Stimulated activated CD8-positive, alpha-beta memory T cell treated with anti-CD3 and anti-CD28 coated beads, Interleukin-2, amount 100 ng/mL, for 1 hour (primary cell): ENCODE data around the gene CSRP3.

Experiments used
- DNase-seq, 2 donors: peaks; one replicate each; pipeline ENCODE4 v3.0.0-alpha.2; 2020; ENCODE audit warnings: low read depth in 2 of 2

Gene CSRP3

DNA sequence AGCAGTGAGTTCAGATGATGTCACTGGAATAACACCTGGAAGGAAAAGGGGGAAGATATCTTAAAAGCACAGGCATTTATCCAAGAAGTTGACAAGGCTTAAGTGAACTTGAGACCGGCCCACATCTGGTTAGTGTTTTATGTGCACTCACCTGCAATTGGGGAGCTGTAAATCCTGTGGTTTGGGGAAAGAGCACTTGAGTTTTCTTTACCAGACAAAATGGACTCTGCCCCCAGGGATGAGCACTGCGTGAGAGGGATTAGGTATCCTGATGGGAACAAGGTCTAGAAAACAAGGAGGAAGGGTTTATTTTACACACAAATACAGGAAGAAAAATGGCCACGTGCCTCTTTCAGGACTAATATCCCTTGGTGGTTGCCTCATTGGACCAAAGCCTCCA is 23.8 kb upstream of the CSRP3 start:
- DNase-seq, result no peak

DNA sequence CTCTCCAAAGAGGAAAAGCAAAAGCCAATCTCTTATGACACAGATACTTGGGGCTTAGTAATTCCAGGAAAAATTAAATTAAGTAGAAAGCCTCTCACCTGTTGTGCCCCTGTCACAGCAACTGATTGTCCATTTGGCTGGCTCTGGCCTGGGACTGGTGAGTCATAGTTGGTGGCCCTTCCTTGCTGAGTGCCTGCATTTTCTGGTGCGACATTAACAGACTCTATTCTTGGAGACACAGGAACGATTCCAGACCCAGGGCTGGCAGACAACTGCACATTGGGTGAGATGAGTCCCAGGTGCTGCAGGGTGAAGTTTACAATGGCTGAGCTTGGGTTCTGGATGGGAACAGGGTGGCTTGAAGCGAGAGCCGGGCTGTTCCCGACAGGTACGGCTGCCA is 23.3 kb upstream of the CSRP3 start:
- DNase-seq, result no peak

DNA sequence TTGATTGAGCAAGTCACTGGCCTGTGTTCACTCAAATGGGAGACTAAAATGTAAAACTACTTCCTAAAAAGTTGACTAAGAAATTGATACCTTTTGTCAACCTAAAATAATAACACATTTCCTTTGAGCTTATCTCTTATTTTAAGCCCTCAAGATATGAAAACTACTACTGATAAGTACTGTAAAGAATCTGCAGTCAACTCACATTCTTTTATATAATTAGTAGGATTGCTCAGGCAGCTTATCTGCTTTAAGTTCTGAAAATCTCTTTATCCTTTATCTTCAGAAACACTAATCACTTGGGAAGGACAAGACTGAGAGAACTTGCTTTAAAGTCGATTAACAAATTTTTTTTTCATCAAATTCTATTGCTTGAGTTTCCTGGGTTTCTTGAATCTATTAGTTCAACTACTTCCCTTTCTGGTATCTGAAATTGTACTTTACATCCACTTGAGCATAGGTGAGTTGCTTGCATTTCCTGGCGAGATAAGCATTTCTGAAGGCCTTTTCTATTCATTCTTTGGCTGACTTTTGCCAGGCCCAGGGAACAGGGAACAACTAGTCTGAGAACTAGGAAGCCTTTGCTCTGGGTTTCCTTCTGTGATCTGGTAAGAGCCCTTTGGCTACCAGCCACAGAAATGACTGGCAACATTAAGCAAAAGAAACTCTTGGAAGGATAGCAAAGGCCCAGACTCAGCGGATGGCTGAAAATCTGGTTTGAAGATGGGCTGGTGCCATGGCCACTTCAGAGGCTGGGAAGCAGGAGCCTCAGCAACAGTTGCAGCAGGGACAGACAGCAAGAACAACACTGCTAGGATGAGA is 19.3 kb upstream of the CSRP3 start:
- DNase-seq, result no peak

DNA sequence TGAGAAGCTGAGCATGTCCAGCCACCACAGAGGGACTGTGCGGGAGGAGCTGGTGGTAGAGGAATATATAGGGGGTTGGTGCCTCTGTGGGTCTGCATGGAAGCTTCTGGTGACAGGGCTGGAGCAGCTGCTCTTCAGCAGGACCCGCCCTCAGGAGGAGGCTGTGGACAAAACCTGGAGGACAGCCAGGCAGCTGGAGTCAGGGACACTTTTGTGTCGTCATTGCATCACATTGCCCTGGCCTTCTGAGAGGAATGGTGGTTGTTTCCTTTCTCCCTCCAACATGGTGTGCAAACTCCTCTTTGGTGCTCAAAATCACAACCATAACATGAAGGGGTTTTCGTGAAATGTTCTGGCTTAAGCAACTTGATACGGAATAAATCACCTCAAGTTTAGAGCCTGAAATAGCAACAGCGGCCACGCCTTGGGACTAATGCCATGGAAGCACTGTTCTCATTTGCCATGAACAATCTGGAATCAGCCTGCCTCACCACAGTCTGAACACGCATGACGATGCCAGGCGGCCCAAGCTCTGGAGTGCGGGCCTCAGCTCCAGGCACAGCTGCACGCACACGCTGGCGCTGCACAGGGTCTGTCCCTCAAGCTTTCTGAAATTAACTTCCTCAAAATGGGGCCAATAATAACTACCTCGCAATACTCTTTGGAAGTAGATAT is 17.1 kb upstream of the CSRP3 start:
- DNase-seq, result no peak

DNA sequence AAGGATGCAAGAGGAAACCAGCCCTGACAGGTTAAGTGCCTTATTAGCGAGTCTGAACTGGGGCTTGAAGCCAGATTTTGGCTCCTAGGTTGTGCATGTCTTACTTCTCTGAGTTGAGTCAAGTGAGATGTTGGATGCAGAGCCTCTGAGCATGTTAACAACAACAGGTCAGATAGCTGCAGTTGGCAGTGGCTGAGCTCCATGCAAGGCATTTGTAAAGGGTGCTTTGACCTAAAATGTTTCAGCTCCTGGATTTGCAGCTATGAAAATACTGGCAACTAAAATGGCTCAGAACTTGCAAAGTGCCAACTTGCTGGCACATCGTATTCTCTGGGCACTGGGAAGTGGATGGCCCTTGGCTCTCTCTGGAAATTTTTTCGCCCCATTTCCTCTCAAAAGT is 16.4 kb upstream of the CSRP3 start:
- DNase-seq, result no peak

DNA sequence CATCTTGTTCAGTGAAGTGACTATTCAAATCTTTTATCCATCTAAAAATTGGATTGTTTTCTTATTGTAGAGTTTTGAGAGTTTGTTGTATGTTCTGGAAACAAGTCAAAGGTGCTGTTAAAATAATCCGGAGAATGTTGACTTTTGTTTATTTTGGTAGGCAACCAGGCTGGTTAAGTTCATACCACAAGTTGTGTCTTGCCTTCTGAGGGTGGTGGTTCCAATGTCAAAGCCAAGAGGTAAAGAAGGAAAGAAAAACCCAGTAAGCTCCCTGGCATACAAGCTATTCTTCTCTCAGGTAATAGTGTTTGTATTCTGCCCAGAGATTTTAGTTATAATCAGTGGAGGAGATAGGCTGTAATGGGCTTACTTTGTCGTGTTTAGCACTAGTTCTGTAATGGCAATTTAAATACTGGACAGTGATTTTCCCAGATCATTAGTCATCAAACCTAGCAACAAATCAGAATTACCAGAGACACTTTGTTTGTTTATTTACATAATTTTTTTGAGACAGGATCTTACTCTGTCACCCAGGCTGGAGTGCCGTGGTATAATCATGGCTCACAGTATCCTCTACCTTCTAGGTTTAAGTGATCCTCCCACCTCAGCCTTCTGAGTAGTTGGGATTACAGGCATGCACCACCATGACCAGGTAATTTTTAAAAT is 15.1 kb upstream of the CSRP3 start:
- DNase-seq, result no peak

DNA sequence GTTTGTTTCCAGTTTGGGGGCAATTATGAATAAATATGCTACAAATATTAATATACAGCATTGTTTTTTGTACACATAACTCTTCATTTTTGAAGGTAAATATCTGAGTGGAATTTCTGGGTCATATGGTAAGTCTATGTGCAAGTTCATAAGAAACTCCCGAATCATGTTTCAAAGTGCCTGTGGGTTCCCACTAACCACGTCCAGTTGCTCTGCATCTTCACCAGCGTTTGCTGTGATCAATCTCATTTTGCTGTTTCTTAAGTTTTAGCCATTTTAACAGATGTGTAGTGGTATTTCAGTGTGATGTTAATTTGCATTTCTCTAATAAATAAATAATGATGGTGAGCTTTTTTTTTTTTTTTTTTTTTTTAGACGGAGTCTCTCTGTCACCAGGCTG is 14.2 kb upstream of the CSRP3 start:
- DNase-seq, result no peak

DNA sequence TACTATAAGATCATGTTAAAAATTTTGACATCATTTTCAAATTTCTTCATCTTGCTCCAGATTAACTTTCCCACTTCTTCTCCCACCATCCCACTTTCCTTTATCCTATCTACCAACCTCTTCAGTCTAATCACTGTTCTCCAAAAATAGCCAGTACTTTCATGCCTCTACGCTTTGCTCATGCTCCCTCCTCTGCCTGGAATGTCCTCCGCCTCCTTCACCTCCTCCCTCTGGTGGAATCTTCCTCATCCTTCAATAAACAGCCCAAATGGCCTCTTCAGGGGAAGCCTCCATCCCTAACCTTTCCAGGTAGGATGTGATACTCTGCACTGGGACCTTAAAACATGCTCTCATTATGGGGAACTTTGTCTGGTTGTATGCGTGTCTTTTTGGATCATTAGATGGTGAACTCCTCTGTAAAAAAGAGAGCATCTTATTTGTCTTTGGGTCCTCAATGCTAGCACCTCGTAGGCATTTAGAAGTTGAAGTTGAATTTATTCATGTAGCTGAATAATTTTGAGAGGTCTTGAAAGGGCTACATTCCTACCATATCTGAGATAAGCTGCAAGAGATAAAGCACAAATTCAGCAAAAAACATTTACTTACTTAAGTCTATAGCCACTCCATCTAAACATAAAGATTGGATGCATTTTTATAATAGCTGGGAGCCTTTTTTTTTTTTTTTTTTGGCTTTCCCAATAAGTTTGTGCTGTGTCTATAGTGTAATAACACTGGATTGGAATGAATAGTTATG is 8.0 kb upstream of the CSRP3 start:
- DNase-seq, result no peak

DNA sequence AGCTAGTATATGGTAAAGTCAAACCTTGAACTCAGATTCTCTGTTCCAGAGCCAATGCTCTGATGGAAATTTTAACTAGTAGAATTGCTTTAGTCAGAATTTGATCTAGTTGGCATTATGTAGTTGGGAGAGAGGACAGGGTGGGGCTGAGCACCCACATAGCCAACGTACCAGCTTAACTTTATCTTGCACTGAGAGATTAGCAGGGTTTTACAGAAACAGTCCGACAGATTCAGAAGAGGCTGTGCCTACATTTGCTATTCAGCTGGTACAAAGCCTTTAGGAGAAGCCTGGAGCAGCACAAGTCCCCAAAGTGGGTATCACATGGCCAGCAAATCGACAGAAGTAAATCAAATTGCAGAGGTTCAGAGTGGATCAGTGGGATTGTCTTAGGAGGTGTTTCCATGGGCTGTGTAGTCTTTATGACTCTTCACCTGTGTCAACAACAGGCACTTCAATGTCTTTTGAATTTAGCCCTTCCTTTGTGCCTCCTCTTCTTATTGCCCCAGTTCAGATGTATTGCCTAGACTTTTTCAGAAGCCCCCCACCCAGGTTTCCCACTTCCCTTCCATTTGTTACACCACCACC is 7.3 kb upstream of the CSRP3 start:
- DNase-seq, result no peak

DNA sequence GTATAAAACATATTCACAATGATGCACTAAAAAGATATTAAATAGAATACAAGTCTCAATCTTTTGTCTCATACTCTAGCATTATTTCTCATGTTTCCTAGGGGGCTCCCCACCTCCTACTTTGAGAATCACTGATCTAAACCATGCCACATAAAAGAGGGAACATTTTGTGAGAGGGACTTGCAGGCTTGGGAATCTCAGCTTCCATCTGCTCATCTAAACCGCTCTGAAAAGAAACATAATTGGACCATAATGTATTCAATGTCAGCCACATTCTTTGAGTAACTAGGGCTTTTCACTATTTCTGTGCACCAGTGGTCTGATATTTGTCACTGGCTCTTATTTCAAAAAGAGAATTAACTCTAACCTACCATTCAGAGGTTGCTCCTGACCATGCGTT is 6.4 kb upstream of the CSRP3 start:
- DNase-seq, result no peak

DNA sequence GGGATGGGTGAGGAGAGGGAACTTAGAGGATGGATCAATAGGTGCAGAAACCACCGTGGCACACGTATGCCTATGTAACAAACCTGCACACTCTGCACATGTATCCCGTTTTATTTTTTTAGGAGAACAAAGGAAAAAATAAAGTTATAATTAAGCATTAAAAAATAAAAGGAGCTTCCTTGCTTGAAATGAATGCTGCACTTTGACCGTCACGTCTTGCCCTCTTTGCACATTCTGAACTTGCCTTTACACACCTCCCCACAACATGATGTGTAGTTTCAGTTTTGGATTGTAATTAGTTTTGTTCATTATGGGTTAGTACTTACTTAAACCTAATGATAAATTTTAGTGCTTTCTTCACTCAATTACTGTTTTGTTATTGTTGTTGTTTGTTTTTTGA is 3.1 kb upstream of the CSRP3 start:
- DNase-seq, result no peak

DNA sequence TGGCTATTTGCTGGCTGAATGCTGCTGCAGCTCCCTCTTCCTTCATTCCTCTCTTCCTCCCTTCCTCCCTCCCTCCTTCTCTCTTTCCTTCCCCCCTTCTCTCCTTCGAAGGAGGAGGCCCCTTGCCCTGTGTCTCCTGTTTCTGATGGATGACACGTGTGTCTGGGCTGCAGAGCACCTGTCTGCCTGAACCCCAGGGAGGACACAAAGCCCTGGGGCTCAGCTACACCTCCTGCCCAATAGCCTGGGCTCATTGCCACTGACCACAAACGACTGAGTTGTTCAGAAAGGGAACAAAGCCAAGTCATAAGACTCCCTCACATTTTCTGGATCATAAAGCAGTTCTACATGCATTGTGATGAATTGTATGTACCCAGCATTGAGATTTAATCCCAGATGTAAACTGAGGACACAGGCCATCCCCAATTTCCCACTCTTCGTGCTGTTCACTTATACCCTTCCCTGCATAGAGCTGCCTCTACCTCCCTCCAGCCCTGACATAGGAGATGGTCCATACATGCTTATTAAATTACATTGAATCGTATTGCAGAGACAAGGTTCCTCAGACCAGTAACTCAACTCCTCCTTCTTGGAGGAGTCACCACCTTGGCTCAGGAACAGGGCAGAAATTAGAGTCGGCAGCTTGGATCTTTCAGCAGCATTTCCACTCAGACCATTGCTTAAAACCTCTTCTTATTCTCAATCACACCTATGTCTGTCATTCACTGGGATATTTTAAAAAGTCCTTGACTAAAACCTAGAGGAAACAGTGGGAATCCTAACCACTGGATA is 1.2 kb downstream of the CSRP3 start:
- DNase-seq, result no peak

DNA sequence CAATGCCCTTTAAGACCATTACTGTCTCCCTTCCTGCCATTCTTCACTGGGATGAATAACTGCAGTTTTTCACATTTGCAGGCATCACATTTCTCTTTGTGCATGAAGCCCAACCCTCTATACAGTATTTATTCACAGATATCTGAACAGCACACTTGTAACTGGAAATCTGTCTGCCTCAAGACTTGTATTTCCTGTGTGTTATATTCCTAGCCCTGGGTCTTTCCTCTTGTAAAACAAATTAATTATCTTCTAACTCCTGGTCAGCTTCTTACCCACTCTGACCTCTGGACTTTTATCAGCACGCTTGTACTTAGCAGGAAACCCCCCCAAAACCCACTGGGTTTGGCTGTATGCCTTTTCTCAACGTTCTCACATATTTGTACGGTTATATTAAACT is 2.0 kb downstream of the CSRP3 start:
- DNase-seq, result no peak

DNA sequence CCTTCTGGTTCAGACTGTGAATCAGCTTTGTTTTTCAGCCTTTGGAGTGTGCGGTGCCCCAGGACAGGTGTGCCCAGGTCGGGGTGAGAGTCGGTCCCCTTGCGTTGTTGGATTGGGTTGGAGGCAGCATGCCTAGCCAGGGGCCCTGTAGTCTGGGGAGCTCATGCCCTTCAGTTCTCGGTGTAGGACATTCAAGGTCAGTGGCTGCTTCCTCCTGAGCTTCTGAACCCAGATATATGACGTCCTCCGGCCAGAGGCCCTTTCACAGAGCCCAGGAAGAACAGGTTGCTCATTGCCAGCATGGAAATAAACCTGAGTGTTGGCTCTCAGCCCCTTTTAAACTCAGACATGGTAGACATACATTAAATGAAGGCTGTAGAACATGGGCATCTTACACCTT is 2.7 kb downstream of the CSRP3 start:
- DNase-seq, result no peak

DNA sequence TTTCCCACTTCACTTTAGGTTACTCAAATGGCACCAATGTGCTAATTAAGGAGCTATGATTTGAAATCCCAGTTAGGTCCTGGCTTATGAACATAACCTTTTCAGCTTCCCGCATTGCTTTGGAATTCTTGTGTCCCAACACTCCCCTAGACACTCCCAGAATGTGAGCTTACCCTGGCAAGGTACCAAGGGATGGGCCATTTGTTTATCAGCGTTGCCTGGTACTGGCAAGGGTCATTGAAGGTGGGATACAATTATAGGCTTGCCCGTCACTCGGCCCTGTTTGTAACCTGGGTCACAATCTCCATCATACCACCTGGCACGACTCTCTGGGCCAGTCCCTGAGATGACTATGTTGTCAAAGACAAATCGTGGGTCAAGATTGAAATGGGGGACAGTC is 5.4 kb downstream of the CSRP3 start:
- no peak for DNase-seq

DNA sequence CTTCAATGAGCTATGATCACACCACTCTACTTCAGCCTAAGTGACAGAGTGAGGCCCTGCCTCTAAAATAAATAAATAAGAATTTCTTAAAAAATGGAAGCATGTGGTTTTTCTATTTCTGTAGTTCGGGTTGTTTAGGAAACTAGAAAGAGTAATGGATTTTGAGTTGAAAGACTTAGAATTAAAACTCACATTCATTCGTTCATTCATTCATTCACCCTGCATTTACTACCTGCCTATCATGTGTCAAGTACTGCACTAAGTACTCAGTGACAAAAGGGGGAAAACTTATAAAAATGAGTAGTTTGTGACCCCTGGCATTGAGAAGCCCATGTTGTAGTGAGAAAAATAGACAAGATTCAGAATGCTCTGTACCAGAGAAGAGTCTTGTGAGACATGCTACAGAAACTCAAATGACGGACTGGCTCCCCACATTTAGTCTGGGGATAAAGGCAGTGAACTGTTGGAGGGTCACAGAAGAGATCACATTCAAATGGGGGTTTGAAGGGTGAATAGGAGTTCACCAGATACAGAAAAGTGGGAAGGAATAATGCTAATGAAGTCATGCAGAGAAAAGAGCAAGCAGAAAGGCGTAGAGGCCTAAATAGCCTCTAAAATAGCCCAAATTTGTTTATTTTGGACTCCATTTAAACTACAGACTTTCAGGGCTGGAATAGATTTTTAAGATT is 7.0 kb downstream of the CSRP3 start:
- DNase-seq, result no peak

DNA sequence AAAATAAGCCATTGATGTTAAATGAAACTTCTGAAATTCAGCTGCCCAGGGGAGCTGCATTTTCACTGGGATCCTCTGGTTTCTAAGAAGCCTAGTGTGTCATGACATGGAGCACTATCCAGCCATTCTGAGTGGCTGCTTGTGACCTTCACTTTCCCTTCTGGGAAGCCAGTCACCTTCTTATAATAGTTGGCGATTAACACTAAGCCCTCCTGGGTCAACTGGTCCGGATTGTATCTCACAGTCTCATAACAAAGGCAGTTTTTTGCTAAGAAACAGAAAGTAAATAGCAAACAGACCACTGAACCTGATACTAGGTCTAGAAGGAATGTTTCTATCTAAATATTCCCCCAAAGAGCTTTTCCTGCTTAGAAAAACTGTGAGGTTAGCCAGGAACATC is 7.9 kb downstream of the CSRP3 start:
- no peak for DNase-seq

DNA sequence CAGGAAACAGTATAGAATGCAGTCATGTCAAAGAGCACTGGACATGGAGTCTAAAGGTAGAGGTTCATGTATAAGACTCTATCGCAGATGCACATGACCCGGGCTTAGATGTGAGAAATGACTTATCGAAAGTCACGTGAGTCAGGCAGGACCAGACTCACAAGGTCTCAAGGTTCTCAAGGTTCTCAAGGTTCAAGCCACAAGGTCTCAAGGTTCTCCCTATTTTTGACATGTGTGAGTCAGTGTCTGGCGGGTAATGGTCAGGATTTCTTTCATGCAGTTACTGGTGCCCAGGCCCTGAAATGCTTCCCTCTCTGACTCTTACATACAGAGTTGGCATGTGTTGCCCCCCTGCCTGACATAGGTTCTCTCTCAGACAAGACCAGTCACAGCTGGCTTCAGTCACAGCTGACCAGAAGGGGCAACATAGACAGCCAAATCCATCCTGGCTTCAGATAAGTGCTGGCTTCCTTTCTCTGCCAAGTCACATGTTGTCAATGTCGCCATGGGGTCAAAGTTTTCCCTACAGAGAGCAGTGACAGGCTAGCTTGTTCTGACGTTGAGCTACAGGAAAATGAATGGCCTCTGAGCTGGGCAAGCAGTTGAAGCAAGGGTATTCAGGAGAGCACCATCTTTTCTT is 10.1 kb downstream of the CSRP3 start:
- DNase-seq, result no peak

DNA sequence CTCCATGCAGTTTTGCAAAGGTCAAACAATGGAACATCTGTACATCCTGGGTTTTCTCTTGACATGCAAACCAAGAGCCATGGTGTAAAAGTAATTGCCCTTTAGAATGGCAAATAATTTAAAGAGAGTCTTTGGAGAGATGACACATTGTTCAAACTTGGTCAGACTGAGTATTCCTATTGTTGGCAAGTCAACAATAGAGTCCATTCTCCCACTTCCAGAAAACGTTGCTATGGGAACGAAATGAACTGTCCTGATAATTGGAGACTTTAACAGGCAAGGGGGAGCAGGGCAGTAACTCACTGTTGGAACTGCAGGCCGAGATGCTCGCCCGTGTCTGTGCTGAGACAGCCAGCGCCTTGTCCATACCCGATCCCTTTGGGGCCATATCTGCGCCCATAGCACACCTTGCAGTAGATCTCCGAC is 13.9 kb downstream of the CSRP3 start:
- DNase-seq, result no peak
